ENCODE measurements around the gene ZNF821.
"Not testable (repeated sequence)": the region's sequence is repeated elsewhere in the genome, so short reads cannot be mapped to it uniquely, and the experiment has no call there.

ZNF821 gene

DNA sequence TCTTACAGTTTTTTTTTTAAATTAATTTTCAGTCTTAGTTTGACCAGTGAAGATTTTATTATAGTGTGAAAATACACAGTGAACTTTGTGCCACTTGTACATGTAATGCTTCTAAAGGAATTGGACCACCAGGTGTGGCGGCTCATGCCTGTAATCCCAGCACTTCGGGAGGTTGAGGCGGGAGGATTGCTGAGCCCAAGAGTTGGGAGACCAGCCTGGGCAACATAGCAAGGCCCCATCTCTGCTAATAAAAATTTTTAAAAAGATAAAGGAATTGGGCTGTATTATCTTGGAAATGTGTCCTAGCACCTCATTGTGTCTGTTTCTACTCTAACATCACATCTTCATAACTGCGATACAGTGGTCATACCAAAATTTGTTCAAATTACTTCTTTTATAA is 15.2 kb upstream of the ZNF821 start:
- no peak for DNase-seq

DNA sequence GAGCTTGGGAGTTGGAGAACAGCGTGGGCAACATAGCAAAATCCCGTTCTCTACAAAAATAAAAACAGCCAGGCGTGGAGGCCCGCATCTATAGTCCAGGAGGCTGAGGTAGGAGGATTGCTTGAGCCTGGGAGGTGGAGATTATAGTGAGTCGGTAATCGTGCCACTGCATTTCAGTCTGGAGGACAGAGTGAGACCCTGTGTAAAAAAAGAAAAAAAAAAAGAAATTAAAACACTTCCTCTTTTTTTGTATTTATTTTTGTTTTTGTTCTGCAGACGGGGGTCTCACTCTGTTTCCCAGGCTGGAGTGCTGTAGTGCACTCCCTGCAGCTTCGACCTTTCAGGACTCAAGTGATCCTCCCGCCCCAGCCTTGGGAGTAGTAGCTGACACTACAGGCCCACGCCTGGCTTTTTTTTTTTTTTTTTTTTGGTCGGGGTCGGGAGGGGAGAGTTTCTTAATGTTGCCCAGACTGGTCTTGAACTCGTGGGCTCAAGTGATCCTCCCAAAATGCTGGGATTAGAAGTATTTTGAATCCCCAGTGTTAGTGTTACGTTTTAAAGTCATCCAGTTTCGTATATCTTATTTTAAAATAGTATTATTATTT is 12.9 kb upstream of the ZNF821 start:
- no peak for DNase-seq

- DNase-seq, result no peak
Measured at GRCh38 chr16:71895679-71896365, 11.8 kb upstream of the ZNF821 start.

DNA sequence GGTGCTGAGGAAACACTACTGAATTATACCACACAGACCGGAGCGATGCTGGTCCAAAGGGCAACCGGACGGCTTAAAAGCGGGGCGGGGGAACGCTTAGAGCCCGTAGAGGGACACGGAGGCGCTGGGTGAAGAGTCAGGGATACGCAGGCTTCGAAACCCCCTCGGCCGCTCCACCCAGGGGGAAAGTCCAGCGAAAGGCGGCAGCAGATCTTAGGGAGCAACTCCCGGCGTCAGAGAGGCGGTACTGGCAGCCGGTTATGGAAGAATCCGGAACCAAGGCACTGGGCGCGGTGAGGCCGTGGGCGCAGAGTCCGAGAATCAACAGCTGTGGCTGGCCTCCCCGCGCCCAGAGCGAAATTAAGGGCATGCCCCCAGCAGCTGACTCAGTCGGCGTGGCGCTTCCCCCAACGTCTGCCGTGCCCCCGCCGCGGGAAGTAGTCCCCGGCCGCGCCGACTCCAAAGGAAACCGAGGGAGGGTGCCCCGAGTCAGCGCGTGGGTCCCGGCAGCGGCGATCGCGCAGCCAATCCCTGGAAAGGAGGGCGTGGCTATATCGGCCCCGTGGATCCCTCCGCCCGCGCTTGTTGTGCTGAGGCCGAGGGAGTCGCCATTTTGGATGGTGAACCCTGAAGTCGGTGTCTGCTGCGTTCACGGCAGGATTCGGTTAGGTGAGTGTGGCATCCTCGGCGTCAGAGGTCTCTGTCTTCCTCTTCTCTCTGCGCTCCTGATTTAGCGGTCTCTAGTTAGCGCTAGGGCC is 11.1 kb upstream of the ZNF821 start, which contains the start of gene IST1:
IST1 (plus strand) TSS at position 611 of the 758 bp plus-strand sequence. CDS start 20,110 bp downstream, outside the sequence.
- peak; percentile 91 for DNase-seq

DNA sequence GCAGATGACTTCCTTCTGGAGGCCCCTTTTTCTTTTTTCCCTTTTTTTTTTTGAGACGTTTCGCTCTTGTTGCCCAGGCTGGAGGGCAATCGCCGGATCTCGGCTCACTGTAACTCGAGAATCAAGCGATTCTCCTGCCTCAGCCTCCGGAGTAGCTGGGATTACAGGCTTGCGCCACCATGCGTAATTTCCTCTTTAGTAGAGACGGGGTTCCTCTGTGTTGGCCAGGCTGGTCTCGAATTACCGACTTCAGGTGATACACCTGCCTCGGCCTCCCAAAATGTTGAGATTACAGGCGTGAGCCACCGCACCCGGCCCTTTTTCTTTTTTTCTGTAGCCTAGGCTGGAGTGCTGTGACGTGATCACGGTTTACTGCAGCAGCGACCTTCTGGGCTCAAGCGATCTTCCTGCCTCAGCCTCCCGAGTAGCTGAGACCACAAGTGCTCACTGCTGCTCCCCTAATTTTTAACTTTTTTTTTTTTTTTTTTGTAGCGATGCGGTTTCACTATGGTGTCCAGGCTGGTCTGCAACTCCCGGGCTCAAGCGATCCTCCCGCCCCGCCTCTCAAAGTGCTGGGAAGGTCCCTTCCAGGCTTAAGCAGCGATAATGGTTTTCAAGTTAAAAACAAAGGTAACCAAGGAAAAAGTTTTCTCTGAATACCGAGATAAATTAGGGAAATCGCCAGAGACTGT is 10.4 kb upstream of the ZNF821 start:
- DNase-seq, result no peak

DNA sequence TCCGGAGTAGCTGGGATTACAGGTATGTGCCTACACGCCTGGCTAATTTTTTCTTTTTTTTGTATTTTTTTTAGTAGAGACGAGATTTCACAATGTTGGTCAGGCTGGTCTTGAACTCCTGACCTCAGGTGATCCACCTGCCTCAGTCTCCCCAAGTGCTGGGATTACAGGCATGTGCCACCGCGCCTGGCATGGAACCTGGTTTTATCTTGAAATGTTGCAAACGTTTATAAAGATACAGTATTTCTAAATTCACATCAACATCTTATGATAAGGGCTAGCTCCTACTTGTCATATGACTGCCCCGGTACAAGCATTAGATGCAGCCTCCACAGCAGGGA is 9.9 kb upstream of the ZNF821 start:
- no peak for DNase-seq

DNA sequence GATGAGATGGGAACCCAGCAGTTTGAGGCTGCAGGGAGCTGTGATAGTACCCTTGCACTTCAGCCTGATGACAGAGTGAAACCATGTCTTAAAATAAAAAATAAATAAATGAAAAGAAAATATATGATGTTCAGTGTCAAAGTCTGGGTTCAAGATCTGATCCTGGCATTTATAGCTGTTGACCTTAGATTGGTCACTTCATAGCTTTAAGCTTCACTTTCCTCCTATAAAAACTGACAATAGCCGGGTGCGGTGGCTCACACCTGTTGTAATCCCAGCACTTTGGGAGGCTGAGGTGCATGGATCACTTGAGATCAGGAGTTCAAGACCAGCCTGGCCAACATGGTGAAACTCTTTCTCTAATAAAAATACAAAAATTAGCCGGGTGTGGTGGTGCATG is 5.2 kb upstream of the ZNF821 start:
- no peak for DNase-seq

- DNase-seq, result no peak
Measured at GRCh38 chr16:71885261-71885650, 1.3 kb upstream of the ZNF821 start.

DNA sequence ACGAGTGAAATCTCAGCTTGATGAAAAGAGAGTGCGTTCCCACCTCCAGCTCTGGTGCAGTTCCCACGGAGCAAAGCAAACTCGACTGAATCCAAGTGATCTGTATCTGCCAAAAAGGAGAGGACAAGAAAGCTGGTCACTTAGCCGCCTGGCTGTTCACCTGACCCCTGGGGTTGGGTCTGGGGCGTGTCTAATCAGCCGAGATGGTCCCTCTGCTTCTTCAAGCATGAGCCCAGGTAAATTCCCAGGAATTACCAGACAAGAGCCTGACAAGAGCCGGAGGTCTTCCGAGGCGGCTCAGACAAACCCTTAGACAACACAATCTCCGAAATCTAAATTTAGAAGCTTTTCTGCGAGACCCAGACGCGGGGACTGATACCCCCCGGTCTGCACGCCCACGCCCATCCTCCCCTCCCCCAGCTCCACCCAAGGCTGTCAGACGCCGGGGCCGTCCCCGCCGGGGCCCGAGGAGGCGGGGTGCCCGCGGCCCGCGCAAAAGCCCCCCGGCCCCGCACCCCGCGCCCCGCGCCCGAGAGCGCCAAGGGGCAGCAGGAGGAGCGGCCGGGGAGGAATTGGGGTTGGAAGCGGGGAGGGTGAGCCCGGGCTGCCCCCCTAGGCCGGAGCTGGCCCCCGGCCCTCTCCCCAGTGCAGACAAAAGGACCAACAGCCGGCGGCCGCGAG is 674 bp downstream of the ZNF821 start:
- no peak for DNase-seq

- DNase-seq, result peak; percentile 56
Measured at GRCh38 chr16:71882505-71883167, 1.3 kb downstream of the ZNF821 start.

GRCh38 chr16:71880176-71880575 is 3.8 kb downstream of the ZNF821 start:
- no peak for DNase-seq

DNA sequence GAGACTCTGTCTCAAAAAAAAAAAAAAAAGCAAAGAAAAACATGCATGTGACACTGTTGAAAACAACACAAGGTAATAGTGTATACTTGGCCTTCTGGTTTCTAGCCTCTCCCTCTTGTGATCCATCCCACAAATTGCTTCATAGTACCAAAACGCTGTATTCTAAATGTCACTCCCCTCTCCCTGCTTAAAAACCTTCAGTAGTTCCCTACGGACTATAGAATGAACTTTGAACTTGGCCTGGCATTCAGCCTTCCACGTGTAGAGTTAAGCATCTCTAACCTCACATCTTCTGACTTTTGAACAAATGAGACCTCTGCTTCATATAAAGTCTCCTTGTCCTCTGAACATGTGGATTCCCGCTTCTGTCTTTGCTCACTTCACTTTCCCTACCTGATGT is 5.1 kb downstream of the ZNF821 start:
- DNase-seq, result no peak

GRCh38 chr16:71873199-71873598 is 10.8 kb downstream of the ZNF821 start:
- DNase-seq, result no peak

- no peak for DNase-seq
Measured at GRCh38 chr16:71870818-71871217, 13.2 kb downstream of the ZNF821 start.

GRCh38 chr16:71869089-71869488 is 14.9 kb downstream of the ZNF821 start:
- no peak for DNase-seq

DNA sequence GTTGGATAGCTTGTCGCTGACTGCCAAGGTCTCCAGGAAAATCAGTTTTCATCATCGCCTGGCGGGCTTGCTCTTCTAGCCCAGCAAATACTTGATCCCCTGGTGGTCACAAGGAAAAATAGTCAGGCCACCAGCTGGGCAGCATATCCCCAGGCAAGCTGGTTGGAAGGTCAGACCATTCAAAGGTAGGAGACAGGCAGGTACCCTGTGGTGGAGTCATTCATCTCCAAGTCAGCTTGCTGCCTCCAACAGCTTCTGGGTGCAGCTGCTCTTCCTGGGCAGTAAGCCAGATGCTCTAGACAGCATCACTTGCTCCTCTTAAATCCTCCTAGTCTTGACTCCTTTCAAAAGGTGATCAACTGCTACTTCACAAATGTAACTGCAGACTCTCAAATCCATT is 16.0 kb downstream of the ZNF821 start:
- no peak for DNase-seq

DNA sequence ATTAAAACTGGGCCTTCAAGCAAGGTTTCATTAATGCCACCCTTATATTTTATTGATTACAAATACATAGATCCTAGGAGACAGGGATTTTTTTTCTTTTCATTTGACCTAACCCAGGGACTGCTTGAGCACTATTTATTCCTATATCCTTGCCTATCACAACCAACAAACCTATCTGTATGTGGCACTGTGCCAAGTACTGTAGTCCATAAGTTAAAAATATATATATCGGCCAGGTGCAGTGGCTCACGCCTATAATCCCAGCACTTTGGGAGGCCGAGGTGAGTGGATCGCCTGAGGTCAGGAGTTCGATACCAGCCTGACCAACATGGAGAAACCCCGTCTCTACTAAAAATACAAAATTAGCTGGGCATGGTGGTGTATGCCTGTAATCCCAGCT is 16.8 kb downstream of the ZNF821 start:
- DNase-seq, result not testable (repeated sequence)

GRCh38 chr16:71865173-71865863 is 18.7 kb downstream of the ZNF821 start:
- no peak for DNase-seq

GRCh38 chr16:71863995-71864394 is 20.0 kb downstream of the ZNF821 start:
- DNase-seq, result no peak

GRCh38 chr16:71859762-71860521 is 24.0 kb downstream of the ZNF821 start:
- no peak for DNase-seq

All from NCI-H524 treated with DMSO at 0.1 percent for 48 hours (cell line).